SK-N-MC (cell line): ENCODE measurements around the gene WDR27.

ENCODE experiments used
- EZH2 ChIP-seq: fragments of 200-600 bp; sonication (generic); IDR thresholded peaks from one replicate; pipeline ENCODE4 v1.6.1; 2017; ENCODE audit warnings: antibody characterized with exemption
- POLR2AphosphoS5 ChIP-seq: IDR thresholded peaks from 2 replicates; pipeline ENCODE4 v1.6.1; 2012; ENCODE audit warnings: mild to moderate bottlenecking, low read depth, low read length, borderline replicate concordance

GRCh38 chr6:169445227-169445626 lies 256.6 kb downstream of the WDR27 start:
- TF ChIP-seq EZH2 (no peak), POLR2AphosphoS5 (no peak)
